ENCODE measurements around the gene RPS25.

RPS25 gene

GRCh38 chr11:118979434-118979833 is 38.7 kb downstream of the RPS25 start:
- TF ChIP-seq SPI1 (IDR thresholded peaks at IDR 0.05; ENCODE audit: borderline replicate concordance, low read depth) (peak; percentile 39; the same call in 1 of the 2 replicates), REST (IDR thresholded peaks at IDR 0.05; ENCODE audit: insufficient replicate concordance, low read depth) (no peak), POLR2AphosphoS5 (IDR thresholded peaks at IDR 0.05; ENCODE audit: low read depth) (no peak), CTCF (IDR thresholded peaks at IDR 0.05; ENCODE audit: insufficient read depth, low read length) (no peak), GABPA (IDR thresholded peaks at IDR 0.05; ENCODE audit: low read depth) (no peak)
- DNase-seq (ENCODE audit: low read depth in 1 of 2, low spot score in 1 of 2) = peak in 1 of 2 experiments; percentile 54
- no peaks in the 10 kb centered on the region for H3K27me3 ChIP-seq (ENCODE audit: insufficient read depth, poor library complexity, severe bottlenecking)
- H3K27ac ChIP-seq (replicated peaks) = no peak overlapping the region
- no peak overlapping the region for H3K4me3 ChIP-seq (replicated peaks; ENCODE audit: insufficient read depth, low read length)

- no peak for TF ChIP-seq CTCF (IDR thresholded peaks at IDR 0.05; ENCODE audit: insufficient read depth, low read length)
- TF ChIP-seq POLR2AphosphoS5 (IDR thresholded peaks at IDR 0.05; ENCODE audit: low read depth) = no peak
- TF ChIP-seq SPI1 (IDR thresholded peaks at IDR 0.05; ENCODE audit: borderline replicate concordance, low read depth) = no peak
- TF ChIP-seq REST (IDR thresholded peaks at IDR 0.05; ENCODE audit: insufficient replicate concordance, low read depth) = no peak
- TF ChIP-seq GABPA (IDR thresholded peaks at IDR 0.05; ENCODE audit: low read depth) = no peak
- no peak for DNase-seq (ENCODE audit: low read depth in 1 of 2, low spot score in 1 of 2)
- H3K27me3 ChIP-seq (ENCODE audit: insufficient read depth, poor library complexity, severe bottlenecking) = no peaks in the 10 kb centered on the region
- H3K27ac ChIP-seq (replicated peaks) = no peak overlapping the region
- H3K4me3 ChIP-seq (replicated peaks; ENCODE audit: insufficient read depth, low read length) = no peak overlapping the region
These were observed 42.1 kb downstream of the RPS25 start for GRCh38 chr11:118975771-118976709.

- Histone ChIP-seq H3K4me3 (replicated peaks; ENCODE audit: insufficient read depth, low read length) (no peak overlapping the region), H3K27ac (replicated peaks) (no peak overlapping the region), H3K27me3 (ENCODE audit: insufficient read depth, poor library complexity, severe bottlenecking) (no peaks in the 10 kb centered on the region)
- DNase-seq (ENCODE audit: low read depth in 1 of 2, low spot score in 1 of 2) = no peak
- no peak for TF ChIP-seq POLR2AphosphoS5 (IDR thresholded peaks at IDR 0.05; ENCODE audit: low read depth)
- no peak for TF ChIP-seq GABPA (IDR thresholded peaks at IDR 0.05; ENCODE audit: low read depth)
- TF ChIP-seq SPI1 (IDR thresholded peaks at IDR 0.05; ENCODE audit: borderline replicate concordance, low read depth) = no peak
- TF ChIP-seq CTCF (IDR thresholded peaks at IDR 0.05; ENCODE audit: insufficient read depth, low read length) = no peak
- no peak for TF ChIP-seq REST (IDR thresholded peaks at IDR 0.05; ENCODE audit: insufficient replicate concordance, low read depth)
These were observed 44.2 kb downstream of the RPS25 start for GRCh38 chr11:118973985-118974384.
